Stimulated activated CD8-positive, alpha-beta memory T cell treated with anti-CD3 and anti-CD28 coated beads, Interleukin-7, amount 100 ng/mL, for 48 hours (primary cell): Measurements from ENCODE around the gene KCNQ1OT1.

Experiments
- DNase-seq, 2 donors: peaks; one replicate each; pipeline ENCODE4 v3.0.0-alpha.2; 2020; ENCODE audit warnings: low read depth in 1 of 2; ENCODE audit errors: extremely low read depth in 1 of 2

The KCNQ1OT1 gene

GRCh38 chr11:2737226-2737590, 37.4 kb upstream of the KCNQ1OT1 start:
- no peak for DNase-seq

GRCh38 chr11:2736577-2737225, 36.9 kb upstream of the KCNQ1OT1 start:
- no peak for DNase-seq

- DNase-seq, result no peak
These were observed 35.3 kb upstream of the KCNQ1OT1 start for GRCh38 chr11:2735053-2735589.

- no peak for DNase-seq
These were observed 34.6 kb upstream of the KCNQ1OT1 start for GRCh38 chr11:2734181-2735052.

GRCh38 chr11:2732940-2733628, 33.3 kb upstream of the KCNQ1OT1 start:
- DNase-seq, result no peak

GRCh38 chr11:2732261-2732939, 32.6 kb upstream of the KCNQ1OT1 start:
- DNase-seq, result no peak

GRCh38 chr11:2731130-2732125, 31.6 kb upstream of the KCNQ1OT1 start:
- DNase-seq, result no peak

GRCh38 chr11:2730272-2731129, 30.7 kb upstream of the KCNQ1OT1 start:
- DNase-seq, result no peak

- DNase-seq, result no peak
These were observed 30.0 kb upstream of the KCNQ1OT1 start for GRCh38 chr11:2729841-2730240.

- no peak for DNase-seq
These were observed 29.0 kb upstream of the KCNQ1OT1 start for GRCh38 chr11:2728663-2729332.

GRCh38 chr11:2728128-2728662, 28.4 kb upstream of the KCNQ1OT1 start:
- DNase-seq, result no peak

- no peak for DNase-seq
These were observed 27.2 kb upstream of the KCNQ1OT1 start for GRCh38 chr11:2726964-2727363.

- no peak for DNase-seq
These were observed 25.8 kb upstream of the KCNQ1OT1 start for GRCh38 chr11:2725368-2726300.

- DNase-seq, result no peak
These were observed 25.0 kb upstream of the KCNQ1OT1 start for GRCh38 chr11:2724653-2725367.

GRCh38 chr11:2724104-2724503, 24.3 kb upstream of the KCNQ1OT1 start:
- DNase-seq, result no peak

GRCh38 chr11:2722955-2723354, 23.2 kb upstream of the KCNQ1OT1 start:
- DNase-seq, result no peak
